Mucosa of rectum (tissue), 2 donors: ENCODE results near the gene PNPLA2.

Experiments
- H3K27ac ChIP-seq, 2 donors: one replicate each; pipeline ENCODE4 v1.7.0; 2013; ENCODE audit warnings: inconsistent platforms in 2 of 2, low read depth in 2 of 2, low read length in 2 of 2
- H3K27me3 ChIP-seq, 2 donors: one replicate each; pipeline ENCODE4 v1.7.0; 2013; ENCODE audit warnings: low read length in 2 of 2; ENCODE audit not compliant: control insufficient read depth in 2 of 2, insufficient read depth in 2 of 2
- H3K36me3 ChIP-seq, 2 donors: one replicate each; pipeline ENCODE4 v1.7.0; 2013; ENCODE audit warnings: low read length in 2 of 2; ENCODE audit not compliant: control insufficient read depth in 2 of 2, insufficient read depth in 2 of 2
- H3K4me1 ChIP-seq, 2 donors: one replicate each; pipeline ENCODE4 v1.7.0; 2013; ENCODE audit warnings: low read length in 2 of 2, mild to moderate bottlenecking in 1 of 2; ENCODE audit not compliant: control insufficient read depth in 2 of 2, insufficient read depth in 2 of 2
- H3K4me3 ChIP-seq, 2 donors: one replicate each; pipeline ENCODE4 v1.7.0; 2013; ENCODE audit warnings: low read length in 2 of 2
- H3K9ac ChIP-seq, 2 donors: one replicate each; pipeline ENCODE4 v1.7.0; 2013; ENCODE audit warnings: low read length in 2 of 2, low read depth in 1 of 2, mild to moderate bottlenecking in 1 of 2
- H3K9me3 ChIP-seq, 2 donors: one replicate each; pipeline ENCODE4 v1.7.0; 2013; ENCODE audit warnings: low read length in 2 of 2; ENCODE audit not compliant: control insufficient read depth in 2 of 2
- donor health status: healthy.
- donor health status: Normal muscosa, but diverticular disease.

PNPLA2 gene

DNA sequence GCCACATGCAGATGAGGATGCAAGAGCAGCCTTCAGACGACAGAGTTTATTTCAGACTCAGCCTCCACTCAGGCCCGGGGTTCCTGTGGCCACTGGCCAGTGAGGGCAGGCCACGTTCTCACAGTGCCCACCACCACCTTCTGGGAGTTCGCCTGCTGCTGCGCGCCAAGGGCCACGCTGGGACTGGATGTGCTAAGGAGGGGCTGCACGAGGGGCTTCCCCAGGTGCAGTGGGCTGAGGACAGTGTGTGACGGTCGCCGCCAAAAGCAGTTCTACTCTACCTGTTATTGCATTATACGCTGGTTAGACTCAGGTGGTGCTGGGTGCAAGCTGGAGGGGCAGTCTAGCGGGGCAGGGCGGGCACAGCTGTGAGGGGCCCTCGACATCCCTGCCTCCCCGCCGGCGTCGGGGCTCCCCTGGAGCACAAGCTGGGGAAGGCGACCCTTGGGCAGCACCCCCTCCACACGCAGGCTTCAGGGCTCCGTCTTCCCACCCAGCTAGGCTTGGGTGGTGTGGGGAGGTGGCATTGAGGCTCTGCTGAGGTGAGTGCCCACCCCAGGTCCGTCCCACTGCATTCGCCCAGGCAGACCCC is 31.5 kb upstream of the PNPLA2 start:
- Histone ChIP-seq H3K4me1 (peaks cover 2 to 3% of the 10 kb centered on the region in 2 donors), H3K9ac (no peak overlapping the region), H3K27ac (no peak overlapping the region), H3K36me3 (no peaks in the 10 kb centered on the region), H3K4me3 (no peak overlapping the region), H3K9me3 (no peaks in the 10 kb centered on the region), H3K27me3 (peaks cover 0 to 7% of the 10 kb centered on the region in 2 donors)

DNA sequence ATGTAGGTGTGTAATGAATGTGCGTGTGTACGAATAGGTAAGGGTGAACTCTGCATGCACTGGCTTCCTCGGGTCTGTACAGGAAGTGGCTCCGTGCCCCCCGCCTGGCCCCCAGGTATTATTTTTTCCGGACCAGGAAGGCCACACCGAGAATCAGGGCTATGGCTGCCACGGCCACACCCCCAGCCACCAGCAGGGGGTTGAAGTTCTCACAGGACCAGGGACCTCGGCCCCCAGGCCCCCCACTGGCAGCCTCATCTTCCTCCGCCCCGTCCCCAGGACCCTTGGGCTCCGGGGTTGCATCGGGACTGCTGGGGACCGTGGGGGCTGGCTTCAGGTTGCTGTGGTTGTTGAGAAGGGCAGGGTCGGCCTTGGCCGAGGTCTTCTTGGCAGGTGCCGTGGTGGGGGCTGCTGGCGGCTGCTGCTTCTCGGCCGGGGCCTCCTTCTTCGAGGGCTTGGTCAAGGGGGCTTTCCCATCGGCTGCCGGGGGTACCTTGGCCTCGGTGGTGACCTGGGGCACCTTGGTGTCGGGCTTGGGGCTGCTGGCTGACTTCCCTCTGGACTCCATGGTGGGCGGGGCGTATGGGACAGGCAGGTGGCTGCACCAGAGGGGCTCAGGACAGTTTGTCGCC is 30.6 kb upstream of the PNPLA2 start:
- no peak overlapping the region for H3K27ac ChIP-seq
- no peaks in the 10 kb centered on the region for H3K9me3 ChIP-seq
- peaks cover 0 to 3% of the 10 kb centered on the region in 2 donors for H3K4me1 ChIP-seq
- no peak overlapping the region for H3K4me3 ChIP-seq
- H3K9ac ChIP-seq: no peak overlapping the region
- no peaks in the 10 kb centered on the region for H3K36me3 ChIP-seq
- H3K27me3 ChIP-seq: peaks cover 0 to 7% of the 10 kb centered on the region in 2 donors

DNA sequence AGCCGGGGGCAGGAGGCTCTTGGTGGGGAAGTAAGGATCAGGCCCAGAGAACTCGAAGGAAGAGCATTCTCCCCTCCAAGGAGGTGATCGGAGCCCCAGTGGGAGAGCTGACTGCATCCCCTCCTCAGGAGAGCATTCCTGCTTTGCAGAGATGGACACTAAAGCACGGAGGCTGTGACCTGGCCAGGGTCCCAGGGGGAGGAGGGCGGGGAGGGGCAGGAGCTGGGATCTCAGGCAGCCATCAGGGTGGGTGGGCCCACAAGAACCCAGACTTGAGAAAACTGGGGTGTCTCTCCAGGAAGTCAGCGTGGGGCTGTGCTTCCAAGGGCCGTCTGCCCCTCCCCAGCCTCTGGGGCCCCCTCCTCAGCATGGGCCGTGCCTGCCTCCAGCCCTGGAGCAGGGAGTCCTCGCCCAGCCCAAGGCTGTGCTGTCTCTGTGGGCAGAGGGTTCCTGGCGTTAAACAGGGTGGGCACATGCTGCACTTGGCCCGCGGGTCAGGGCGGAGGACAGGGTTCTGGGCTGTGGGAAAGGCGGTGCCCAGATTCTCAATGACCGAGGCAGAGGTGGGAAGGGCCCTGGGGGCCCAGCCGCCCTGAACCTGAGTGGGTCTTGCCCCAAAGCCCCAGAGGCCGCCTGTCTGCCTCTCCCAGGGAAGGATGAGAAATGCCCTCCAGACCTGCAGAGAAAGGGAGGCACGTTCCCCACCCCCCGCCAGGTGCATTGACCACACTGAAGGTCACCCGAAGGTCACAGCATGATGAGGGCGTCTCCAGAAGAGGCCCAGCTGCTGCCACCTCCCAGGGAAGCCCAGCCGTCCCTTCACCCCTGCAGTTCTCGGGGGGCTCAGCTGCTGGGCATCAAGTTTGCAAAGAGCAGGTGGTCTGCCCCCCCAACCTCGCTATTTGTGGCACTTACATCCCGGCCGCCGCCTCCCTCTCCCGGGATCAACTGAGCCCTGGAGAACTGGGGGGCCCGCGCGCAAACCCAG is 29.5 kb upstream of the PNPLA2 start:
- no peaks in the 10 kb centered on the region for H3K4me1 ChIP-seq
- H3K27me3 ChIP-seq: peaks cover 0 to 7% of the 10 kb centered on the region in 2 donors
- no peak overlapping the region for H3K9ac ChIP-seq
- no peak overlapping the region for H3K27ac ChIP-seq
- H3K36me3 ChIP-seq: peaks cover 0 to 2% of the 10 kb centered on the region in 2 donors
- H3K4me3 ChIP-seq: no peak overlapping the region
- H3K9me3 ChIP-seq: no peaks in the 10 kb centered on the region

DNA sequence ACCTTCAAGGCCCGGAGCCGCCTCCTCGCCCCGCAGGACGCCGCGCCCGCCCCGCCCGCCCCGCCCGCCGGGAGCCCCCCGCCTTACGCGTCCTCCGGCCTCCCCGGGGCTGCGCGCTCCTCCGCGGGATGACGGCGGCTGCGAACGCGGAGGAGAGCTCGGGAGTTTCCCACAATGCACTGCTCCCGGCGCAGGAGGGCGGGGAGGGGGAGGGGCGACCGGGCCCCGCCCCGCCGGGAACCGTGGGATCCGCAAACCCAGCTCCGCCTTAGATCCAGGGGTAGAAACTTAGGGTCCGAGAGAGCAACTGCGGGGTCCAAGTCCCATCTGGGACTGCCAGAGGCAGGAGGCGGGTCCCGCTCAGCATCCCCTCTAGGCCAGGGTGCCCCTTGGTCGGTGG is 28.8 kb upstream of the PNPLA2 start, which contains the start of gene CEND1:
Gene CEND1, minus strand, starts transcription at position 148 of the 400 bp plus-strand sequence. CDS start 1,514 bp downstream, outside the sequence.
- Histone ChIP-seq H3K4me1 (peaks cover under 1% of the 10 kb centered on the region in 2 donors), H3K9me3 (no peaks in the 10 kb centered on the region), H3K4me3 (no peak within 1 kb of the TSS), H3K27ac (no peak within 1 kb of the TSS), H3K9ac (no peak within 1 kb of the TSS), H3K36me3 (peaks cover 0 to 2% of the 10 kb centered on the region in 2 donors), H3K27me3 (peaks cover 0 to 7% of the 10 kb centered on the region in 2 donors)

DNA sequence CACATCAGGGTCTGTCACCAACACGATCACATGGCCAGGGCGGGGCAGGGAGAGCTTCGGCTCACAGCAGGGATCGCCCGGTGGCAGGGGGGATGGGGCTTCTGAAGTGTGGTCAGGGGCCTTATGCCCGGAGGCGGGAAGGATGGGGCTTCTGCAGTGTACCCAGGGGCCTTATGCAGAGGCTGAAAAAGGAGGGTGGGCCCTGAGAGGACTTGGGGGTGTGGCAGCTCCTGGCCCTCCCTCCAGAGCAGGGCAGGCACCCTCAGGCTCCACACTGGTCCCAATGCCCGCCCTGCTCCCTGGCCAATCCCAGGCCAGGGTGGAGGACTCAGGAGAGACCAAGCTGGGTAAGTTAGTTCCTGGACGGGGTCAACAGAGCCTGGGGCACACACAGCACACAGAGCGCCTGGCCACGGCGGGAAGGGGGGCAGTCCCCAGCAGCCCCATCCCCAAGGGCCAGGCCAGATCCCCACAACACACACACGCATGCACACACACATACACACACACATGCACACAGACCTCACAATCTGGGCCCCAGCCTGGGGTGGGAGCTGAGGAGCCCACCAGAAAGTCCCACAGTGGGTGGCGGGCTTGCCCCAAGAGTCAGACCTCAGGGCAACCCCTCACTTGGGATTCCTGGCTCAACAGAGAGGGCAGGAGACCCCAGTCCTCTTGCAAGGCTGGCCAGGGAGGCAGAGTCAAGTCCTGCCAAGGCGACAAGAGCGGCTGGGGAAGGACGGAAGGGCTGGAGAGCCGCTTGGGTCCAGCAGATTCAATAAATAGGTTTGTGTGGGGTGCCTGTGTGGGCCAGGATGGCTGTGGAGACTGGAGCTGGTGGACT is 27.8 kb upstream of the PNPLA2 start:
- Histone ChIP-seq H3K4me1 (peaks cover 2 to 9% of the 10 kb centered on the region in 2 donors), H3K9ac (no peak overlapping the region), H3K27me3 (peaks cover 0 to 7% of the 10 kb centered on the region in 2 donors), H3K36me3 (peaks cover 0 to 2% of the 10 kb centered on the region in 2 donors), H3K9me3 (no peaks in the 10 kb centered on the region), H3K4me3 (no peak overlapping the region), H3K27ac (no peak overlapping the region)

DNA sequence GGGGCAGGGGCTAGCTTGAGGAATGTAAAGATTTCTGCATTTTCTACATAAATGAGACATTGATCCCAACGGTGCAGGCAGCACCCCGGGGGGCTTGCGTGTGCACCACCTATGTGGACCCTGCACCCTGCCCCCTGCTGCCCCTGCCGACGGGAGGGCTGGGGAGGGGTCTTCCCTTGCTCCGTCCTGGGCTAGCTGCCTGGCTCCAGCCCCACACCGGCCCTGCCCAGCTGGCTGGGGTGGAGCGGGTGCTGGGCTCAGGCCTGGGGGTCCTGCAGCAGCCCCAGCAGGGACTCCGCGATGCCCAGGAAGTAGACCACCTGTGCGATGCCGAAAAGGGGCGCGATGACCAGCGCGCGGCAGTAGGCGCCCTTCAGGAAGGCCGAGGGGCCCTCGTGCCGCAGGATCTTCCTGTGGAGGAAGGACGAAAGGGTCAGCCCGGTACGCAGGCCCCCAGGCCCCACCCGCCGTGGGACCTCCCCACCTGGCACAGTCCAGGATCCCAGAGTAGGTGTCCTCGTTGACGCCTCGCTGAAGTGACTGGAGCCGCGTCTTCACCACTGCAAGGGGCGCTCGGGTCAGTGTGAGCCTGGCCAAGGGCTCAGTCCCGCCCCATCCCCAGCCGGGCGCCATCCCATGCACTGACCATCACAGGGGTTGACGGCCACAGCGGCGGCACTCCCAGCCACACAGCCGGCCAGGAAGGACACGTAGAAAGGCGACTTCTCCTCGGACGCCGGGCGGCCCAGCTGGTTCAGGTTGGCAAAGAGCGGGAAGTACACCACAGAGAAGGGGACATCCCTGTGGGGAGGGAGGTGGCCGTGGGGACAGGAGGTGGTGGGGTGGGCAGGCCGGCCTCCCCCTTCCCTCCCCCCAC is 26.8 kb upstream of the PNPLA2 start:
- H3K27me3 ChIP-seq: peaks cover 0 to 7% of the 10 kb centered on the region in 2 donors
- H3K27ac ChIP-seq: no peak overlapping the region
- peaks cover 0 to 2% of the 10 kb centered on the region in 2 donors for H3K36me3 ChIP-seq
- H3K4me1 ChIP-seq: peaks cover 9 to 17% of the 10 kb centered on the region in 2 donors
- no peaks in the 10 kb centered on the region for H3K9me3 ChIP-seq
- no peak overlapping the region for H3K4me3 ChIP-seq
- H3K9ac ChIP-seq: no peak overlapping the region

DNA sequence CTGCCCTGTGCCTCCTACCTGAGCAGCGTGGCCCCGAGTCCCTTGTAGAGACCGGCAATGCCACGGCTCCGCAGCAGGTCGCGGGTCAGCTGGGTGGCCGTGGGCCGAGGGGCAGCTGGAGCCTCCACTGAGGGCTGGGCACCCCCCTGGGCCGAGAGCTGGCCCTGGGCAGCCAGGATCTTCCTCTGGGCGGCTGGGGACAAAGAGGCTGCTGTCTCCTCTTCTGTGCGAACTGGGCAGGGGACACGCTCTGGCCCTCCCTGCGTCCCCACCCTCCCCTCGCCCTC is 26.2 kb upstream of the PNPLA2 start:
- H3K27ac ChIP-seq: no peak overlapping the region
- H3K4me3 ChIP-seq: no peak overlapping the region
- no peaks in the 10 kb centered on the region for H3K9me3 ChIP-seq
- no peak overlapping the region for H3K9ac ChIP-seq
- peaks cover 0 to 7% of the 10 kb centered on the region in 2 donors for H3K27me3 ChIP-seq
- H3K4me1 ChIP-seq: peaks cover 15 to 23% of the 10 kb centered on the region in 2 donors
- H3K36me3 ChIP-seq: peaks cover 0 to 2% of the 10 kb centered on the region in 2 donors

DNA sequence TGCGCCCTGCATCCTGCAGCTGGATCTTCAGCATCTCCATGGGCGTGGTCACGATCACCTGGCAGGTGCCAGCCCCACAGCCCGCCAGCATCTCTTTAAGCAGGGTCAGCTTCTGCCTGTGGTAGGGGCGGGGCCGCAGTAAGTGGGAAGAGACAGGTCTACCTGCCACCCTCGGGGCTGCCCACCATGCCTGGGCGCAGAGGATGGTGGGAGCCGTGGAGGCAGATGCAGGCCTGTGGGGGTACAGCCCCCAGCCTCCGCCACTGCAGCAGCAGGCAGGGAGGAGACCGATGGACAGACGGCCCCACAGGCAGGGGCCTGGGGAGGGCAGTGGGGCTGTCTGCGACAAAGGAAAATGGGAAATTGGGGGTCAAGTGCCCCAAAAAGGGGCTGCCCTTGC is 25.8 kb upstream of the PNPLA2 start:
- H3K27ac ChIP-seq: no peak overlapping the region
- peaks cover 0 to 2% of the 10 kb centered on the region in 2 donors for H3K36me3 ChIP-seq
- H3K9me3 ChIP-seq: no peaks in the 10 kb centered on the region
- H3K27me3 ChIP-seq: peaks cover 0 to 7% of the 10 kb centered on the region in 2 donors
- no peak overlapping the region for H3K9ac ChIP-seq
- H3K4me3 ChIP-seq: no peak overlapping the region
- H3K4me1 ChIP-seq: peaks cover 17 to 26% of the 10 kb centered on the region in 2 donors

DNA sequence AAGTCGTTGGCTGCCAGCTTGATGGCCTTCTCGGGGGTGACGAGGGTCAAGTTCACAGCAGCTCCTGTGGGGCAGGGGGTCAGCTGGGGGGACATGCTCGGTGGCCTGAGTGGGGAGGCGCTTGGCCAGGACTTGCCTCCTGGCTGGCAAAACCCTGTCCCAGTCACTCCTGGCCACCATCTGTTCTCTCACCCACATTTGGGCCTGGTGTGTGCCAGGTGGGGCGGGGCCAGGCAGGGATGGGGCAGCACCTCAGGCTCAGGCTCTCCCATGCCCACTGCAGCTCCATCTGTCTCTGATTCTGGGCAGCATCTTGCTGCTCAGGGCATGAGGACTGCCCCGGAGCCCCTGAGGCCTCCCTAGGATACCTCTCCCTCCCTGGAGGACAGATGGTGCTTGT is 25.2 kb upstream of the PNPLA2 start:
- no peak overlapping the region for H3K4me3 ChIP-seq

More for the DNA sequence above, 25.2 kb upstream of the PNPLA2 start:
- H3K9me3 ChIP-seq: no peaks in the 10 kb centered on the region
- no peak overlapping the region for H3K9ac ChIP-seq
- H3K27me3 ChIP-seq: peaks cover 0 to 7% of the 10 kb centered on the region in 2 donors
- peaks cover 17 to 27% of the 10 kb centered on the region in 2 donors for H3K4me1 ChIP-seq
- peaks cover 0 to 2% of the 10 kb centered on the region in 2 donors for H3K36me3 ChIP-seq
- no peak overlapping the region for H3K27ac ChIP-seq
